Fibroblast of skin of left biceps (primary cell): ENCODE measurements around the gene PIK3R5.
"Not testable (repeated sequence)": the region's sequence is repeated elsewhere in the genome, so short reads cannot be mapped to it uniquely, and the experiment has no call there.

Experiments
- DNase-seq, 2 experiments: peaks; one replicate each; pipeline ENCODE4 v3.0.0-alpha.2; 2013; ENCODE audit warnings: low read depth in 2 of 2

The PIK3R5 gene

GRCh38 chr17:8986295-8986694, 20.8 kb upstream of the PIK3R5 start:
- DNase-seq: no peak

DNA sequence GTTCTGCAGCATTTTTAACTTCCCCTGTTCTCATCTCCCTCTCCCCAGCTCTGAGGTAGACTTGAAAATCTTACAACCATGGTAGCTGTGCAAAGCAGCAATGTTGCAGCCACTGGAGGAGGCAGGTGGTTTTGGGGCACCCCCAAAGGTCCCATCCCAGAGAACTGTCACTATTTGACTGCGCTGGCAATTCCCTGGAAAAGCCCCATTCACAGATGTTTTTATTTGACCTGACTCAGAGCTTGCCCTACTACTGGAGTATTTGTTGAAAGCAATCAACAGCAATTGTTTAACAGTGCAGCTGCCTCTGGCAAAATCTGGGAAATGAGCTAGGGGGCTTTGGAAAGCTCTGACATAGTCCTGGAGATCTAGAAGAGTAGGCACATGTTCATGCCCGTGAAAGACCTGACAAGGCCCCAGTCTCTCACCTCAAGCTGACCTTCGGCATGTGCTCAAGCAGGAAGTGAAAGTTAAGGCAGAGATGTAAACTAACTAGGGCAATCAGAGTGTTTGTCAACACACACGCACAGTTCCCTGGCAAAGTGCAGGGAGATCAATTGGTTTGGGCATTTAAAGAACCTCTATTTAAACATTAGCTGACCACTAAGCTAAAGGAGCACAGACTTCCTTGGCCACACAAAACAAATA, 19.7 kb upstream of the PIK3R5 start:
- no peak for DNase-seq

DNA sequence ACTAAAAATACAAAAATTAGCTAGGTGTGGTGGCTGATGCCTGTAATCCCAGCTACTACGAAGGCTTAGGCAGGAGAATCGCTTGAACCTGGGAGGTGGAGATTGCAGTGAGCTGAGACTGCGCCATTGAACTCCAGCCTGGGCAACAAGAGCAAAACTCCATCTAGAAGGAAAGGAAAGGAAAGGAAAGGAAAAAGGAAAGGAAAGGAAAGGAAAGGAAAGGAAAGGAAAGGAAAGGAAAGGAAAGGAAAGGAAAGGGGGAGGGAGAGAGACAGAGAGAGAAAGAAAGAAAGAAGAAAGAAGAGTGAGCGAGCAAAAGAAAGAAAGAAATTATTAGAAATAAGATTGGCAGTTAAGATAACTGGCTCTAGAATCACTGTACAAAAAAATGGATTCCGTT, 18.7 kb upstream of the PIK3R5 start:
- DNase-seq: not testable (repeated sequence)

- DNase-seq: no peak
Measured at GRCh38 chr17:8981443-8981842, 15.9 kb upstream of the PIK3R5 start.

GRCh38 chr17:8979715-8980114, 14.2 kb upstream of the PIK3R5 start:
- DNase-seq: no peak

- DNase-seq: no peak
Measured at GRCh38 chr17:8976638-8977037, 11.1 kb upstream of the PIK3R5 start.

DNA sequence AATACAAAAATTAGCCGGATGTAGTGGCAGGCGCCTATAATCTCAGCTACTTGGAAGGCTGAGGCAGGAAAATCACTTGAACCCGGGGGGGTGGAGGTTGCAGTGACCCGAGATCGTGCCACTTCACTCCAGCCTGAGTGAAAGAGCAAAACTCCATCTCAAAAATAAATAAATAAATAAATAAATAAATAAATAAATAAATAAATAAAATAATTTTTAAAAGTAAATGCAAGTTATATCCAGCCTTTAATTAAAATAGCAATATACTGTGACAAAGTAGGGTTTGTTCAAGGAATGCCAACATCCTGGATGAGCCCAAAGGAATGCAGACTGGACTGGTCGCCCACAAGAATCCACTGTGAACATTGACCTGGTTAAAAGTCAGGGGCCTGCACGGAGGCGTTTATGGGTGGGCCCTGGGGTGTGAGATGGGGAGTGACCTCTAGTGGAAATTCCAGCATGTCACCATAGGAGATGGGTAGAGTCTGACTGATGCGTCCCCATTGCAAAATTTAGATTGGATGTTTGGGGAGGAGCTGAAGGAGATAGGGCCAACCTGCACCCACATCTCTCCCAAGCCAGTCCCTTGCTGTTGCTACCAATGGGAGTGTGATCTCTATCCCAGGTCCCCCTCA, 9.7 kb upstream of the PIK3R5 start:
- DNase-seq: no peak

- DNase-seq: no peak
Measured at GRCh38 chr17:8969901-8970300, 4.4 kb upstream of the PIK3R5 start.

DNA sequence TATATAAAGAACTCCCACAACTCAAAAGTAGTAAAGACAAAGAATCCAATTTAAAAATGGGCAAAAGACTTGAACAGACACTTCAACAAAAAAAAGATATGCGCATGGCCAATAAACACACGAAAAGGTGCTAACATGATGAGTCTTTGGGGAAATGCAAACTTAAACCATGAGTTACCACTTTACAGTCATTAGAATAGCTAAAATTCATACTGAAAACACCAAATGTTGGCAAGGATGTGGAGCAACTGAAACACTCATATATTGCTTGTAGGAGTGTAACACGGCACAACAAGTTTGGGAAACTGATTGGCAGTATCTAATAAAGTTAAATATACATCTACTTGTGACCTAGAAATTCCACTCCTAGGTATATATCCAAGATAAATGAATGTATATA, 3.0 kb upstream of the PIK3R5 start:
- DNase-seq: no peak

DNA sequence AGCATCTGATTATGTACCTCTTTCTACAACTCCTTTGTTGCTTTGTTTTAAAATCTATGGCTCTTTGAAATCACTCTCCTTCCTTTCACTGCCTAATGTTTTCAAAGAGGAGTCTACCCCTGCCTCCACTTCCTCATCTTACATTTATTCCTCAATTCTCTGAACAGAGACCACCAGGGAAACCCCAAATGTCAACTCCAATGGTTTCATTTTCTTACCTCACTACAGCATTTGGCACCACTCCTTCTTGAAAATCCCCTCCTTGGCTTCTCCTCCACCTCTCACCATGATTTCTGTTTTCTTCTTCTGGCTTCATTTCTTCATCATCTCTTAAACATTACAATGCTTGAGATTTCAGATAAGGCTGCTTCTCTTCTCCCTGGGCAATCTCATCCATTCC, 2.4 kb upstream of the PIK3R5 start:
- DNase-seq: no peak

- no peak for DNase-seq
Measured at GRCh38 chr17:8966926-8967325, 1.4 kb upstream of the PIK3R5 start.

GRCh38 chr17:8964801-8965393, 610 bp downstream of the PIK3R5 start:
- DNase-seq: no peak

- DNase-seq: no peak
Measured at GRCh38 chr17:8963647-8964258, 1.8 kb downstream of the PIK3R5 start.

GRCh38 chr17:8963014-8963413, 2.5 kb downstream of the PIK3R5 start:
- DNase-seq: no peak

GRCh38 chr17:8961829-8962228, 3.7 kb downstream of the PIK3R5 start:
- DNase-seq: no peak

- no peak for DNase-seq
Measured at GRCh38 chr17:8960325-8961140, 5.0 kb downstream of the PIK3R5 start.

- no peak for DNase-seq
Measured at GRCh38 chr17:8959312-8959918, 6.1 kb downstream of the PIK3R5 start.

GRCh38 chr17:8957721-8958120, 7.8 kb downstream of the PIK3R5 start:
- DNase-seq: no peak

DNA sequence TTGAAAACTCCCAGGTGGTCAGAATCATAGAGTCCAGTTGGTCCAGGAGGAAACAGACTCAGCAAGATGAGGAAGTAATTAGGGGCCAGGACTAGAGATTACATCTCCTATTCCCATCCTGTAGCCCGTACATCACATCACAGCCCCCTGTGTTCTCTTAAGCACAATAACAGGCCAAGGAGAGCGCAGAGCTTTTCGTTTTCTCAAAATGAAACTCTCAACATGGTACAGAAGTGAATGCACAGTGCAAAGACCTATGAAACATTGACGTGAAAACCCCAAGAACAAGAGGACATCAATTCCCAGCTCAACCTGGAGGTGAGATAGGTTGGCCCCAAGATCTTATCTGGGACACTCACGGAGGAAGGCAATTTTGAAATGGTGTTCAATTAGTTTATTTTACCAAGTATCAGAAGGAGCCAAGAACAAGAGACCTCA, 9.0 kb downstream of the PIK3R5 start:
- no peak for DNase-seq

DNA sequence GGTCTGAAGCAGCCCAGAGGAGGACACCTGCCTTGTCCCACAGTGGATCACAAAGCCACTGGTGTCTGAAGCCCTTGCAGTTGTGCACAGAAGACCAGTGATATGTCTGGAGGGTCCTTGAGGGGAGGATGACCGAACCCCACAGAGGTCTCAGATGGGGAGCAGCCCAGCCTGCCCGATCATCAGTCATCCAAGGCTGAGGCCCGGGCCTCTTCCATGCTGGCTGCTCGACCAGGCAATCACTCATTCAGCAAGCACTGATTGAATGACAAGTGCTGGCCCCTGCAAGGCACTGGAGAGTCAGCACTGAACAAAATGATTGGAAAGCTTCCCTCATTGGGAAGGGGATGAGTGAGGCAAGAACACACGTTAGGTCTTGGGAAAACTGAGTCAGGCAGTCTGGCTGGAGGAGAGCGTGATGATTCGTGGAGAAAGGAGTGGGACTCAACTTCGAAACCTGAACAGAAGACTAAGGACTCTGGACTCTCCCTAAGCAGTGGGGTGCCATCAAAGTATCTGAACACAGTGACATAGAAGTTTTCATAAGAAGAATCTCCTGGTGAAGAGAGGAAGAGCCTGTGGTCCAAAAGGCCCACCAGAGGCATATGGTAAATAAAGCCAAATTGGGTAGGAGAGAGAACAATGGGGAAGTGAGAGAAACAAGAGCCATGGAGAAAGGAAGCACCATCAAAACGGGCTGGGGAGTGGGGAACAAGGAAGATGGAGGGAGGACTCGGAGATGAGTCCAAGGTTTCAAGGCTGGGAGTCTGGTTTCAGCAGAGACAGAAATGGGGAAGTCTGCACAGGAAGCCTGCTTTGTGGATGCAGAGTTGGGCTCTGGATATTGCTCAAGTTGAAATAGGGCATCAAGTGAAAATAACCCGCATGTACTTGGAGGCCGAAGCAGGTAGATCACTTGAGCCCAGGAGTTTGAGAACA, 10.2 kb downstream of the PIK3R5 start:
- DNase-seq: no peak

GRCh38 chr17:8954339-8954738, 11.2 kb downstream of the PIK3R5 start:
- DNase-seq: no peak
